Neural progenitor cell (in vitro differentiated cells): Measurements from ENCODE around the gene CDK3.

Source experiments
- EZH2 ChIP-seq: fragments of 200-600 bp; sonication (generic); IDR thresholded peaks from 2 replicates; pipeline ENCODE4 v1.6.1; 2017; ENCODE audit warnings: antibody characterized with exemption, mild to moderate bottlenecking, moderate library complexity
- TF ChIP-seq, protein P1 (sequence below): fragments of 200-600 bp; sonication (generic); IDR thresholded peaks from 2 replicates; pipeline ENCODE4 v1.5.1; 2017; ENCODE audit warnings: antibody characterized with exemption, mild to moderate bottlenecking

DNA sequence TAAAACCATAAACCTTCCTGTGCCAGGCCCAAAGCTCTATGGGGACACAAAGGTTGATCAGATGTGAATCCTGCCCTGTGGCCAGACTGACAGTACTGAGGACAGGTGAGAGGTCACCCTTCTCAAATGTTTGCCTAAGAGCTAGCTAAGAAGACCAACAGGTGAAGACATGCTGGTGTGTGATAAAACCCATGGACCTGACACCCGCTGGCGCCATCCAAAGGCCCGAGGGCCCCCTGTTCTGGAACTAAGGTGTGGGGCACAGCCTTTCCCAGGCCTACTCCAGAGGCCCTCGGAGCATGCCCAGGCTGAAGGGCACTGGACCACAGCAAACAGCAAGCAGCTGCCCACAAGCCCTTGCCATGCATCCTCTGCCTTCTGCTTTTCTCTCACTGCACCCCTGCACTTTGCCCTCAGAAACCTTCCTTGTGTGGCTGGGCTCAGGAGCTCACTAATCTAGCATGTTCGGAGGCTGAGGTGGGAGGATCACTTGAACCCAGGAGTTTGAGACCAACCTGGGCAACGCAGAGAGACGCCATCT lies 5.2 kb upstream of the CDK3 start:
- TF ChIP-seq, protein P1, sequence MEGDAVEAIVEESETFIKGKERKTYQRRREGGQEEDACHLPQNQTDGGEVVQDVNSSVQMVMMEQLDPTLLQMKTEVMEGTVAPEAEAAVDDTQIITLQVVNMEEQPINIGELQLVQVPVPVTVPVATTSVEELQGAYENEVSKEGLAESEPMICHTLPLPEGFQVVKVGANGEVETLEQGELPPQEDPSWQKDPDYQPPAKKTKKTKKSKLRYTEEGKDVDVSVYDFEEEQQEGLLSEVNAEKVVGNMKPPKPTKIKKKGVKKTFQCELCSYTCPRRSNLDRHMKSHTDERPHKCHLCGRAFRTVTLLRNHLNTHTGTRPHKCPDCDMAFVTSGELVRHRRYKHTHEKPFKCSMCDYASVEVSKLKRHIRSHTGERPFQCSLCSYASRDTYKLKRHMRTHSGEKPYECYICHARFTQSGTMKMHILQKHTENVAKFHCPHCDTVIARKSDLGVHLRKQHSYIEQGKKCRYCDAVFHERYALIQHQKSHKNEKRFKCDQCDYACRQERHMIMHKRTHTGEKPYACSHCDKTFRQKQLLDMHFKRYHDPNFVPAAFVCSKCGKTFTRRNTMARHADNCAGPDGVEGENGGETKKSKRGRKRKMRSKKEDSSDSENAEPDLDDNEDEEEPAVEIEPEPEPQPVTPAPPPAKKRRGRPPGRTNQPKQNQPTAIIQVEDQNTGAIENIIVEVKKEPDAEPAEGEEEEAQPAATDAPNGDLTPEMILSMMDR, result no peak
- TF ChIP-seq EZH2, result no peak
